Epidermal melanocyte (primary cell): ENCODE results near the gene ABCF2.

ENCODE experiments used
- DNase-seq: peaks from one replicate; pipeline ENCODE4 v3.0.0; 2011; ENCODE audit warnings: low spot score; ENCODE audit not compliant: insufficient read length

Gene ABCF2

DNA sequence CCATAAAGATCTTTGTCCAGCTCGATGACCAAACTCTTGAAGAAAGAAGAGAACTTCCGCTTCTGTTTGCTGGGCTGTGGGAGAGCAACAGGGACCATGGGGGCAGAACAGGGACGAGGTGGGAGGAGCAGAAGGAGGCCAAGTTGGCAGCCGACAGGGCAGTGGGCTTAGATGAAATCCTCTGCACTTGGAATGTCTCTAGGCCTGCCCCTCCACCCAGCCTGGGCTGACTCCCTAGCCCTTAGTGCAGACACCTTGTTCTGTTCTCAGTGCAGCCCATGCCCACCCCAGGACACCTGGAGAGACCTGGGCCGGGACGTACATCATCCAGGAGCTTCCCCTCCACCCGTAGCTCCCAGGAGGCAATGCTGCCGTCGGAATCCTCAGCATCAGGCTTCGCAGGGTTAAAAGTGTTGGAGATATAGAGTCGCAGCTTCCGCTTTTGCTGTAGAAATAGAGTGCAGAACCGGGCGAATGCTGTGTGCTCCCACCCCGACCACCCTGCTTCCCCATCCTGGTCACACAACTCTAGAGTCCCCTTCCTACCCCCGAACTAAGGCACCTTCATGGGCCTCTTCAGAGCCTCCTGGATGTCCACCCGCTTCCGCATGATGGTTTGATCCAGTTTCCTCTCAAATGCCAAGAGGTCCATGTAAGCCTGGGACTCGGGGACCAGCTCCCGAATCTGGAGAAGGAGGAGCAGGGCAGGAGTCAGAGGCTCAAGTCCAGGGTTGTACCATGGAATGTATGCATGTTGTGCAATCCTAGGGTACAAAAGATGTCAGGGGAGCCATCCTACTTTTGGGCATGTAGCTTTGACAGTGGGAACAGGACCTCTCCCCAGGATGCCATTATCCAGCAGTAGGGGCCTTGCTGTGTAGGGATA, 15.4 kb upstream of the ABCF2 start:
- DNase-seq = no peak

DNA sequence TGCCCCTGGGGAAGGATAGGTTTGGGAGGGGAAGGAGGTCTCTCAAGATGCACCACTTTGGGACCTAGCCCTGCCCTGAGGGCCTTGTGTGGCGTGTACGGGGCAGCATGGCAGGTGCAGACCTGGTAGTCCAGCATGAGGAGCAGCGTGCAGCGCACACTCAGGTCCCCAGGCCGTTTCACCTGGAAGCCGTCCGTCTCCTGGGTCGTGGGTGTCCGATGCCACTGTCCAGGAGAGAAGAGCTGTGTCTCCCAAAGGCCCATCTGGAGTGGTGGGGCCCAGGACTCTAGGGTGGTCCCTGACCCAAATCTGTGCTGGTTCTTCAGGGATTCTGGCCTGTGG, 14.7 kb upstream of the ABCF2 start:
- no peak for DNase-seq

DNA sequence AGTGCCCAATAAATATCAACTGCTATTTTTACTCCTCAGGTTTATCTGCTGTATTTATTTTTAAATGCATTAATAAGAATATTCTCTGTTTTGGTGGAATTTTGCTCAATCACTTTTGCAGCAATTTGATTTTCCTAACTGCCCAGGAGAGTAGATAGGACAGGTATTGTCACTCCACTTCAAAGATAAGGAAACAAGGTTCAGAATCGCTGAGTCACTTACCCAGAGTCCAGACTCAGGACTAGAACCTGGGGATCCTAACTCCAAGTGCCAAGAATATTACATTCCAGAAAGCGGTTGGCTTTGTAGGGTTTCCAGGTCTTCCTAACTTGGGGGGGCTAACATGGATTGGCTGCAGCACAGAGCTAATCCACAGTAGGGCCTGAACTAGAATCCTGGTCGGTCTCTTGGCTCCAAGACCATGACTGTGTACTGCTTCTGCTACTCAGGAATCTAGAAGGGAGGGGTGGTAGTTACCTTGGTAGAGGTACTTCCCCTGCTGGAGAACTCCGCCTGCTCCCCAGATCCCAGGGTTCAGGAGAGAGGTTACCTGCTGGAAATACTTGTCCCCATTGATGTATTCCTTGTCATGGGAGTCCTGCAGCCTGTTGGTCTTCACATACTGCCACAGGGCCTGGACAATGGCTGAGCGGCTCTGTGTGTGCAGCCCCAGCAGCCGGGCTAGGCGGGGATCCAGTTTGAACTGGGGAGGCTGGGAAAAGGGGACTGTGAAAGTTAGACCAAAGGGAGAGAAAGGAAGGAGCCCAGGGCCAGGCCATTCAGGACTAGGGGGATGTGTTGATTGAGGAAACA, 14.1 kb upstream of the ABCF2 start:
- no peak for DNase-seq

DNA sequence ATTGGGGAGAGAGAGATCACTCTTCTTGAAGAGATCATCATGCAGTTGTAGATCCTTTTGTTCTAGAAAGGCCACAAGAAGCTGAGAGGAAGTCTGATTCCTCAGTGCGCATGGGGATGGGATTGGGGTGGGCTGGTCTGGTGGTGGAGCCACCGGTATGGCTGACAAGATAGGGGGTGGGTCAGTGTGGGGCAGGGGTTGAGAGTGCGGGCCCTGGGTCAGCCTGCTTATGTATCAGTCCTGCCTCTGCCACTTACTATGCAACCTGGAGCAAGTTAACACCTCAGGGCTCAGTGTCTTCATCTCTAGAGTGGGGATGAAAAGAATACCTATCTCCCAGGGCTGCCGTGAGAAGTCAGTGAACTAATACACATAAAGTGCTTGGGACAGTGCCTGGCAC, 13.5 kb upstream of the ABCF2 start:
- no peak for DNase-seq

DNA sequence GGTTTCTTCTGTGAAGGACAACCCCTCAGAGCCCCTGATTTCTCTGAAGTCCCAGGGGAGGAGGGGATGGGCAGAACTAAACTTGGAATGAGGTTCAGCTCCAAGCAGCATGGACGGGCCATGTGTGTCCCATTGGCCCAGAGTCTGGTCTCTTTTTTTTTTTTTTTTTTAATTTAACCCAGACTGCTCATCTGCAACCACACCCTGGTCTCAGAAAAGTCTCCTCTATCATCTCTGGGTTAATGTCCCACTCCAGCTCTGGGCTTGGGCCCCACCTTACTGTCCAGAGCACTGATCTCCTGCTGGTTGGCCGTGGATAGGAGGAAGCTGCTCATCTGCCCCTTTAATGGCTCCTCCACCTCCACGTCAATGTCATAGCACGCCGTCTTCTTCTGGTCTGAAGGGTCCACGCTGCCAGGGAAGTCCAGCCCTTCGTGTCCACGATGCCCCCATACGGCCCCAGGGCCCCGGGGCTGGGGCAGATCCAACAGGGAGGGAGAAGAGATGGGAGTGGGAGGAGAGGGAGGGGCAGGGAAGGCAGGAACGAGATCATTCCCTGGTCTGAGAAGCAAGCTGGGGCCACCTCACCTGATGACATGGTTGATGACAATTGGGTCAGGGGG, 12.9 kb upstream of the ABCF2 start:
- DNase-seq = no peak

DNA sequence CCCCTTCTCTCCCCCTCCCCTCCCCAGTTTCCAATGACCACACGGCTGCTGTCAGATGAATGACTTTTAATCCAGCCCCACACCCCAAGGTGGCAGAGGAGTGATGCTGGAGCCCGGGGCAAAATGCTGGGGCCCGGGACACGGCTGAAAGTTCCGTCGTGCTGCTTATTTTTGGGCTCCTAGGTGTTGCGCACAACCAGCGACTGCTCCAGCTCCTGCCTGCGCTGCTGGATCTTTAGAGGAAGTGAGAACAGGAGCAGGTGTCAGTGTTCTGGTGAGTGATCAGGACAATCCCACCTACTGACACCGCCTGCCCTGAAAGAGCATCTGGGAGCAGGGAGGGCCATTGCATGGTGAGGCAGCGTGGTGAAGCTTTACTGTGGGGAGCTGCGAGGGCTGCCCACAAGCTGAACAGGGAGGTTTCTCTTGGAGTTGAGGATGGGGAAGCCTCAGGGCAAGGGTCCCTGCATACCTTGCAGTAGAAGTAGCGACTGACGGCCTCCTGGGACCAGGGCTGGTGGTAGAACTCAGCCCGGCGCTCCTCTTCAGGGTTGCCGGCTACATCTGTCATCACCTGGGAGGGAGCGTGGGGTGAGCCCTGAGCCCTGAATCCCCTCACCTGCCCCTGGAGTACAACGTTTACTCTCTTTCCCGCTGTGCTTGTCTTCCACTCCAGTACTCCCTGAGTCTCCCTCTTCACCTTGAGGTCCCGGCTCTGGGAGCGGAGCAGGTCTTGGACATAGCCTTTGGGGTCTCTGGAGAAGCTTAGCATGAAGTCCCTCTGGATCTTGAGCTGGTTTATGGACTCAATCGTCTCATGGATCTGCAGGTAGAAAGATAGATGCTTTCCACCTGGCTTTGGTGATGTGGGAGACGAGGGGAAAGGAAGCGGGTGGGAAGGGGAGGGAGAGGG, 12.2 kb upstream of the ABCF2 start:
- DNase-seq = no peak

DNA sequence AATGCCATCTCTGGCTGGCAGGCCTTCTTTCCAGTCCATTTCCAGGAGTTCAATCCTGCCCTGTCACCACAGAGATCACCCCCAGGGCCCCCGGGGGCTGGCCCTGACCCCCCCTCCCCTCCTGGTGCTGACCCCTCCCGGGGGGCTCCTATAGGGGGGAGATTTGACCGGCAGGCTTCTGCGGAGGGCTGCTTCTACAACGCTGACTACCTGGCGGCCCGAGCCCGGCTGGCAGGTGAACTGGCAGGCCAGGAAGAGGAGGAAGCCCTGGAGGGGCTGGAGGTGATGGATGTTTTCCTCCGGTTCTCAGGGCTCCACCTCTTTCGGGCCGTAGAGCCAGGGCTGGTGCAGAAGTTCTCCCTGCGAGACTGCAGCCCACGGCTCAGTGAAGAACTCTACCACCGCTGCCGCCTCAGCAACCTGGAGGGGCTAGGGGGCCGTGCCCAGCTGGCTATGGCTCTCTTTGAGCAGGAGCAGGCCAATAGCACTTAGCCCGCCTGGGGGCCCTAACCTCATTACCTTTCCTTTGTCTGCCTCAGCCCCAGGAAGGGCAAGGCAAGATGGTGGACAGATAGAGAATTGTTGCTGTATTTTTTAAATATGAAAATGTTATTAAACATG, 11.3 kb upstream of the ABCF2 start:
- DNase-seq = no peak

DNA sequence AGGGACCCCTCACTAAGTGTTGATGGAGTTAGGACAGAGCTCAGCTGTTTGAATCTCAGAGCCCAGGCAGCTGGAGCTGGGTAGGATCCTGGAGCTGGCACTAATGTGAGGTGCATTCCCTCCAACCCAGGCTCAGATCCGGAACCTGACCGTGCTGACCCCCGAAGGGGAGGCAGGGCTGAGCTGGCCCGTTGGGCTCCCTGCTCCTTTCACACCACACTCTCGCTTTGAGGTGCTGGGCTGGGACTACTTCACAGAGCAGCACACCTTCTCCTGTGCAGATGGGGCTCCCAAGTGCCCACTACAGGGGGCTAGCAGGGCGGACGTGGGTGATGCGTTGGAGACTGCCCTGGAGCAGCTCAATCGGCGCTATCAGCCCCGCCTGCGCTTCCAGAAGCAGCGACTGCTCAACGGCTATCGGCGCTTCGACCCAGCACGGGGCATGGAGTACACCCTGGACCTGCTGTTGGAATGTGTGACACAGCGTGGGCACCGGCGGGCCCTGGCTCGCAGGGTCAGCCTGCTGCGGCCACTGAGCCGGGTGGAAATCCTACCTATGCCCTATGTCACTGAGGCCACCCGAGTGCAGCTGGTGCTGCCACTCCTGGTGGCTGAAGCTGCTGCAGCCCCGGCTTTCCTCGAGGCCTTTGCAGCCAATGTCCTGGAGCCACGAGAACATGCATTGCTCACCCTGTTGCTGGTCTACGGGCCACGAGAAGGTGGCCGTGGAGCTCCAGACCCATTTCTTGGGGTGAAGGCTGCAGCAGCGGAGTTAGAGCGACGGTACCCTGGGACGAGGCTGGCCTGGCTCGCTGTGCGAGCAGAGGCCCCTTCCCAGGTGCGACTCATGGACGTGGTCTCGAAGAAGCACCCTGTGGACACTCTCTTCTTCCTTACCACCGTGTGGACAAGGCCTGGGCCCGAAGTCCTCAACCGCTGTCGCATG, 10.5 kb upstream of the ABCF2 start:
- no peak for DNase-seq

DNA sequence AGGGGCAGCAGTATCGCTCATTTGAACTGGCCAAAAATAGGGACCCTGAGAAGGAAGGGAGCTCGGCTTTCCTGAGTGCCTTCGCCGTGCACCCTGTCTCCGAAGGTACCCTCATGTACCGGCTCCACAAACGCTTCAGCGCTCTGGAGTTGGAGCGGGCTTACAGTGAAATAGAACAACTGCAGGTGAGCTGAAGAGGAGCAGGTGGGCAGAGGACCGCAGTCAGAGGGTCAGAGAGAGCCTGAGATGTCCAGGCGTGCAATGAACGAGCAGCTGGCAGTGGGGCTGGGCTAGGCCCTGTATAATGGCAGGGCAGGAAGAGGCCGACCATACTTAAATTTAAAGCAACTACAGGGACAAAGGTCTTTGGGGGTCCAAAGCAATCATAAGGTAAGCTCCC, 9.4 kb upstream of the ABCF2 start:
- no peak for DNase-seq

DNA sequence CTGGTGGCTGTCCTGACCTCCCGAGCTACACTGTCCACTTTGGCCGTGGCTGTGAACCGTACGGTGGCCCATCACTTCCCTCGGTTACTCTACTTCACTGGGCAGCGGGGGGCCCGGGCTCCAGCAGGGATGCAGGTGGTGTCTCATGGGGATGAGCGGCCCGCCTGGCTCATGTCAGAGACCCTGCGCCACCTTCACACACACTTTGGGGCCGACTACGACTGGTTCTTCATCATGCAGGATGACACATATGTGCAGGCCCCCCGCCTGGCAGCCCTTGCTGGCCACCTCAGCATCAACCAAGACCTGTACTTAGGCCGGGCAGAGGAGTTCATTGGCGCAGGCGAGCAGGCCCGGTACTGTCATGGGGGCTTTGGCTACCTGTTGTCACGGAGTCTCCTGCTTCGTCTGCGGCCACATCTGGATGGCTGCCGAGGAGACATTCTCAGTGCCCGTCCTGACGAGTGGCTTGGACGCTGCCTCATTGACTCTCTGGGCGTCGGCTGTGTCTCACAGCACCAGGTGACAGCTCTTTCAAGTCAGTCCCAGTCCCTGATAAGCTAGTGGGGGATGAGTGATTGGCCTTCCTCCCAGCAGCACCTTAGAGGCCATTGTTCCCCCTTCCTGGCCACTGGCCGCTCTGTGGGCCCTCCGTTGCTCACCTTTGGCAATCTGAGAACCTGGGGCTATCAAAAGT, 8.2 kb upstream of the ABCF2 start:
- no peak for DNase-seq

DNA sequence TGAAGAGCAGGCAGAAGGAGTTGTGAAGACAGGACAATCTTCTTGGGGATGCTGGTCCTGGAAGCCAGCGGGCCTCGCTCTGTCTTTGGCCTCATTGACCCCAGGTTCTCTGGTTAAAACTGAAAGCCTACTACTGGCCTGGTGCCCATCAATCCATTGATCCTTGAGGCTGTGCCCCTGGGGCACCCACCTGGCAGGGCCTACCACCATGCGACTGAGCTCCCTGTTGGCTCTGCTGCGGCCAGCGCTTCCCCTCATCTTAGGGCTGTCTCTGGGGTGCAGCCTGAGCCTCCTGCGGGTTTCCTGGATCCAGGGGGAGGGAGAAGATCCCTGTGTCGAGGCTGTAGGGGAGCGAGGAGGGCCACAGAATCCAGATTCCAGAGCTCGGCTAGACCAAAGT, 6.8 kb upstream of the ABCF2 start:
- no peak for DNase-seq

DNA sequence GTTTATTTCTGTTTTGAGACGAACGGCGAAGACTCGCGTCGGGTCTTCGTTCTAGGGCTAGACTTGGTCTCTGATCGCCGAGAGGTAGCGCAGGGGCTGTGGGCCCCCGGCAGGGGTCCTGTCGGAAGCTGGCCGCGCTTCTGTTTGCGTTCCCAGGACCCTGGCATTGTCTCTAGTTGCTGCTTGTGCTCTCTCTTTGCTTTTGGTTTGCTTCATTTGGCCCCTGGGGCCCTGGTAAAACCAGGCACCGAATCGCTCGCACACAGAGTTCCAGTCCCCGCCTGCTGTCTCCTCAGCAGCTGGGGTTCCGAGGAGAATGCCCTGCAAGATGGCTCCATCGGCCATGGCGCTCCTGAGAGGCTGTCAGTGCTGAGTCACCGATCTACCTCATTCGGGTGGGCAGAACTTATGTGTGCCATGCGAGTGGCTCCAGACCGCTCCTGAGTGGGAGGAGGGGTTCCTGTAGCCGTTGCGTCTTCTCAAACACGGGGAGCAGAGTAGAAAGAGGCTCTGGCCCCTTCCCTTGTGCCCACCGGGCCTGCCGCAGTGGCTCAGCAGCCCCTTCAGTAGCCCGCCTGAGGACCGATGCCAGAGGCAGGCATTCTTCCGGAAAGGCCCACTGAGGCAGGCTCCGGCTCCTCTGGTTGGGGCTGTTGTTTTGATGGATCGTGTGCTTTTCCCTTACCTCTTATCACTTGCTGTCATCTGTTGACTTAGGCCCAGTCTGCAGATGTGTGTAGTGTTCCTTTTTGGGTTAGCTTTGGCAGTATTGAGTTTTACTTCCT, 6.1 kb upstream of the ABCF2 start:
- peak; percentile 71 for DNase-seq

DNA sequence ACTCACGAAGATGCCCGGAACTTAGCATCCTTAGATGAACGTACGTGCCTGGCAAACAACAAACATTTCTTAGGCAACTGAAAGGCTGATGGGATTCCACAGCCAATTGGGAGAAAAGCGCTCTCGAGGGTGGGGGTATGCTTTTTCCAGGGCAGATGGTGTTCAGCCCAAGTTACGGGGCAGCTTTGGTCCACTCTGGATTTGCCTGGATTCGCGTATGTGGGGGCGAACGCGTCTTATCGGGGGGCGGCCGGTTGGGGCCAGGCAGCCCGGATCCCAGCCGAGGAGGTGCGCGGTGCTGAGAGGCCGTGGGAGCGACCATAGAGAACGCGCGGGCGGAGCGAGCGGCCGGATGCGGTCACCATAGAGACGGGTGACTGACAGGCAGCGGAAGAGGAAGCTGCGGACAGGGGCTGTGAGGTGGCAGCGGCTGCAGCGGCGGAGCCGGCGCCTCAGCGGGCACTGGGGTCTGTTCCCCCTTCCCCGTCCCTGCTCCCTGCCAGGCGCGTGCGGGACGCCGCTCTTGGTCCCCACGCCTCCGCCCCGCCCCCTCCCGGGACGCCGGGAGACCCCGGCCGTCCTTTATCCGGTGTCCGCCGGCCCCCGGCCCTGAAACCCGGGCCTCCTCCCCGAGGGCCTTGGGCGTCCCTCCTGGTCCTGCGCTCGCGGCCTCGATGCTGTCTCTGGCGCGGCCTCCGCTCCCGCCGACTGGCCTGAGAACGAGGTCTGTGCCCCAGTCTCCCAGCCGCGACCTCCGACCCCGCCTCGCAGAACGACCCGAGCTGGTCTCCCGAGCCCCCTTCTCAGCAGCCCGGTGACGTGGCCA, 5.3 kb upstream of the ABCF2 start, which contains the start of gene CHPF2:
TSS of gene CHPF2 (plus strand) at position 393 of the 826 bp plus-strand sequence. CDS start 1,529 bp downstream, outside the sequence.
- DNase-seq = peak; percentile 98

DNA sequence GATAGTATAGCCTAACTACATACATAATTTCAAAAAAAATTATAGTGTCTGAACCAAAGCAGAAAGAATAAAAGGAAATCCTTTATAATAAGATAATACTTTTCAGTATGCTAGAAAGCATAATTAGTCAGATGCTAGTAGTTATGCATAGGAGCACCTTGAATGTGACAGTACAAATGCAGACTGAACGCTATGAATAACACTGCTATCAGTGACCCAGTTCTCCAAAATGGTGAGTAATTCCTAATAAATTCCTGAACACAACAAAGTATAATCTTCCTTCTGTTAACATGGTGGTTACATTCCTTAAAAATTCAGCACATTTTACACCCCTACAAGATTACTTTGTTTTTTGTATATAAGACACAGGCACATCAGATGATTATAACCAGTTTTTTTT, 4.1 kb upstream of the ABCF2 start:
- no peak for DNase-seq

DNA sequence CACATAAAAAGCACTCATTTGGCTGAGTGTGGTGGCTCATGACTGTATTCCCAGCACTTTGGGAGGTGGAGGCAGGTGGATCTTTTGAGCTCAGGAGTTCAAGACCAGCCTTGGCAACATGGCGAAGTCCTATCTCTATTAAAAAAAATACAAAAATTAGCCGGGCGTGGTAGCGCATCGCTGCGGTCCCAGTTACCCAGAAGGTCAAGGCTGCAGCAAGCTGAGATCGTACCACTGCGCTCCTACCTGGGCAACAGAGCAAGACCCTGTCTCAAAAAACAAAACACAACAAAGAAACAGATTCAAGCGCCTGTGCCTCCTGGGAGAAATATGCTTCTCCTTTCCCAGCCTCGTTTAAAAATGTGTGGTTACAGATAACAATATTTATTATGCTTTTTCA, 2.2 kb upstream of the ABCF2 start:
- no peak for DNase-seq

DNA sequence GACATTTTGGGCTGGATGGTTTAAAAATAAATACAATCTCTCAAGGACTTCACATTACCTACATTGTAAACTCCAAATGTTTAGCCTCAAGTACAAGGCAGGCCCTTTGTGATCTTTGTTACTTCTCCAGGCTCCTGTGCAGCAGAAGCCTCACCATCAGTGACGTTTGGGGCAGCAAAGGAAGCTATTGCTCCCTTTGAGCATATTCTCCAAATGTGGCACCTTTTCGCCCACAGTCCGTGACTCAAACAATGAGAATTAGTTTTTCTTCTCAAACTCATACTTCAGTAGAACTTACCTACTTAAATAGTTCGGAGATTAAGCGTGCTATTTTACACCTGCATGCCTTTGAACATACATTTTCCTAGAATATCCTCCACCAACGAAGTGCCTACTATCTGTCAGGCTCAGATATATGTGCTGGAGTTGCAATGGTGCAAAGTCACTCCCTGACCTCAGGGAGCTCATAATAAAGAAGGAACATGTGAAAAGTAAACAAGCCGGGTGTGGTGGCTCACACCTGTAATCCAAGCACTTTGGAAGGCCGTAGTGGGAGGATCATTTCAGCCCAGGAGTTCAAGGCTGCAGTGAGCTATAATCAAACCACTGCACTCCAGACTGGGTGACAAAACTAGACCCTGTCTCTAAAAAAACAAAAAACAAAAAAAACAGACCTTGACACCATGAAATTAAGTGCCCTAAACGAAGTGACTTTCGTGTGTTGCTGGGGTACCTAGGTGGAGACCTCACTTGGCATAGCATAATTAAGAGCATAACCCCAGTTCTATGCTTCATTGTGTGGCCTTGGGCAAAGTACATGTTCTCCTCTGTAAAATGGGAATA, 1.2 kb upstream of the ABCF2 start:
- no peak for DNase-seq

DNA sequence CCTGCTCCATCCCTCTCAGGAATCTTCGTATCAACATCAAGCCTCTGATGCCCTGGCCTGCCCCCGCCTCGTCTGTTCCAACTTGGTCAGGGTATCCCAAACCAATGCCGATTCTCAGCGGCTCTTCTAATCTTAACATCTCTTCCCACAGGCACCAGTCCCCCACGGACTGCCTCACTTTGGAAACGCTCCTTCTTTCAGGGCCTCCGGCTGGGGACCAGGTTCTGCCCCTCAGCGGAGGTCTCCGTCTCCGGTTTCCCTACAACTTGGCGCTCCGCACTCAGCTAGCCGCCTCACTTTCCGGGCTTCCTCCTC, 488 bp downstream of the ABCF2 start:
- DNase-seq = no peak
